PC-9 (cell line): ENCODE measurements around the gene PDE3A.

Source experiments
- EZH2 ChIP-seq: fragments of 200-600 bp; sonication (generic); IDR thresholded peaks from 2 replicates; pipeline ENCODE4 v1.8.0; 2017; ENCODE audit warnings: antibody characterized with exemption, low read depth
- TF ChIP-seq, protein P1 (sequence below): fragments of 200-600 bp; sonication (generic); conservative IDR thresholded peaks from 2 replicates; pipeline ENCODE4 v1.6.1; 2017; ENCODE audit warnings: mixed run types, antibody characterized with exemption, mild to moderate bottlenecking, moderate library complexity

DNA sequence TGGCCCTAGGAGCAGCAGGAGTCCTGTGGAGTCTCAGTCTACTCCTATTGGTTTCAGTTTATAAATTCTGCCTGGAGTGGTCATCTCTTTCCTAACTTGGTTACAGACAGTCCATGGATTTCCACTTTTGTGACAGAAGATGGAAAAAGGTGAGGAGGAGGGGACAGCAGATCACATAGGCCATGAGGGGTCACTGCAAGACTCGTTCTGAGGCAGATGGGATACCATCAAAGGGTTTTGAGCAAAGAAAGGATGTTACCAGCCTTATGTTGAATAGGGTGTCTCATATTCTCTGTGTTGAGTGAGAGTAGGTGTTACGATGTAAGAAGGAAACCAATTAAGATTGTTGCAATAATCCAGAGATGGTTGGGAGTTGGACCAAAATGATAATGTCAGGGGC, 15.3 kb downstream of the PDE3A start:
- TF ChIP-seq, protein P1, sequence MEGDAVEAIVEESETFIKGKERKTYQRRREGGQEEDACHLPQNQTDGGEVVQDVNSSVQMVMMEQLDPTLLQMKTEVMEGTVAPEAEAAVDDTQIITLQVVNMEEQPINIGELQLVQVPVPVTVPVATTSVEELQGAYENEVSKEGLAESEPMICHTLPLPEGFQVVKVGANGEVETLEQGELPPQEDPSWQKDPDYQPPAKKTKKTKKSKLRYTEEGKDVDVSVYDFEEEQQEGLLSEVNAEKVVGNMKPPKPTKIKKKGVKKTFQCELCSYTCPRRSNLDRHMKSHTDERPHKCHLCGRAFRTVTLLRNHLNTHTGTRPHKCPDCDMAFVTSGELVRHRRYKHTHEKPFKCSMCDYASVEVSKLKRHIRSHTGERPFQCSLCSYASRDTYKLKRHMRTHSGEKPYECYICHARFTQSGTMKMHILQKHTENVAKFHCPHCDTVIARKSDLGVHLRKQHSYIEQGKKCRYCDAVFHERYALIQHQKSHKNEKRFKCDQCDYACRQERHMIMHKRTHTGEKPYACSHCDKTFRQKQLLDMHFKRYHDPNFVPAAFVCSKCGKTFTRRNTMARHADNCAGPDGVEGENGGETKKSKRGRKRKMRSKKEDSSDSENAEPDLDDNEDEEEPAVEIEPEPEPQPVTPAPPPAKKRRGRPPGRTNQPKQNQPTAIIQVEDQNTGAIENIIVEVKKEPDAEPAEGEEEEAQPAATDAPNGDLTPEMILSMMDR, result no peak
- no peak for TF ChIP-seq EZH2
